T-helper 1 cell treated with Interleukin-12 subunit alpha and Interleukin-12 subunit beta and Interleukin-4 antibody, amounts not matched to agents 30 ng/mL and 1 ng/mL, for 36 hours (primary cell): Measurements from ENCODE around the gene THBS4. TPM values are rescaled to one million over a fixed set of nuclear protein-coding genes. Genes with fewer than 3 reads are reported as not detected.

Experiments
- intact Hi-C: fragments of 100-400 bp; cut with micrococcal nuclease; formaldehyde crosslinking; loops from one replicate; pipeline ENCODE4 v1.15.1; 2024
- total RNA-seq: library from RNA; stranded (reverse); gene quantifications from 2 replicates; pipeline ENCODE4 v1.2.3, GENCODE V29; 2022

The THBS4 gene
- total RNA-seq, 1 donor from 2014 or later = 1.1 TPM

- intact Hi-C loops = no loop called here
Observed at GRCh38 chr5:80042330-80042729, 7.2 kb downstream of the THBS4 start.

GRCh38 chr5:80043187-80043586, 8.0 kb downstream of the THBS4 start:
- intact Hi-C loops = no loop called here

- intact Hi-C loops = no loop called here
Observed at GRCh38 chr5:80048084-80048780, 13.1 kb downstream of the THBS4 start.

- intact Hi-C loops = no loop called here
Observed at GRCh38 chr5:80052464-80052863, 17.3 kb downstream of the THBS4 start.

GRCh38 chr5:80054682-80055081, 19.5 kb downstream of the THBS4 start:
- intact Hi-C loops = no loop called here

- intact Hi-C loops = no loop called here
Observed at GRCh38 chr5:80055491-80056170, 20.5 kb downstream of the THBS4 start.

GRCh38 chr5:80057099-80057498, 22.0 kb downstream of the THBS4 start:
- intact Hi-C loops = no loop called here

- intact Hi-C loops = no loop called here
Observed at GRCh38 chr5:80057921-80058320, 22.8 kb downstream of the THBS4 start.

- intact Hi-C loops = no loop called here
Observed at GRCh38 chr5:80059354-80059980, 24.3 kb downstream of the THBS4 start.

GRCh38 chr5:80060966-80061365, 25.8 kb downstream of the THBS4 start:
- intact Hi-C loops = no loop called here

GRCh38 chr5:80061547-80061946, 26.4 kb downstream of the THBS4 start:
- intact Hi-C loops = no loop called here

- intact Hi-C loops = no loop called here
Observed at GRCh38 chr5:80064124-80064523, 29.0 kb downstream of the THBS4 start.

- intact Hi-C loops = no loop called here
Observed at GRCh38 chr5:80067016-80067415, 31.9 kb downstream of the THBS4 start.

GRCh38 chr5:80067531-80068245, 32.5 kb downstream of the THBS4 start:
- intact Hi-C loops = no loop called here

- intact Hi-C loops = no loop called here
Observed at GRCh38 chr5:80068246-80068636, 33.1 kb downstream of the THBS4 start.

GRCh38 chr5:80068775-80069174, 33.6 kb downstream of the THBS4 start:
- intact Hi-C loops = no loop called here

GRCh38 chr5:80069251-80069800, 34.2 kb downstream of the THBS4 start:
- intact Hi-C loops = no loop called here

GRCh38 chr5:80069918-80070318, 34.8 kb downstream of the THBS4 start:
- intact Hi-C loops = no loop called here

- intact Hi-C loops = no loop called here
Observed at GRCh38 chr5:80070338-80071056, 35.3 kb downstream of the THBS4 start.

- intact Hi-C loops = no loop called here
Observed at GRCh38 chr5:80071510-80072021, 36.4 kb downstream of the THBS4 start.
